Measurements from ENCODE around the gene SCARB1.

Gene SCARB1

GRCh38 chr12:124743479-124744272 is 120.0 kb downstream of the SCARB1 start:
- no peak overlapping the region for H3K27ac ChIP-seq (ENCODE audit: low read length)
- DNase-seq (no peak), ATAC-seq (ENCODE audit: insufficient read depth, low read depth) (no peak)
- no peak overlapping the region for H3K4me3 ChIP-seq (ENCODE audit: low read depth in 1 of 2, low read length in 2 of 2)
- no peak overlapping the region for H3K4me2 ChIP-seq (ENCODE audit: insufficient read depth, low read length)
- H3K9me3 ChIP-seq (ENCODE audit: insufficient read depth, low read length, severe bottlenecking): no peaks in the 10 kb centered on the region
- peaks cover 15% of the 10 kb centered on the region for H3K27me3 ChIP-seq (ENCODE audit: insufficient read depth, low read length, poor library complexity)
- H3K9ac ChIP-seq (ENCODE audit: low read depth, low read length): no peak overlapping the region
- H3K36me3 ChIP-seq (ENCODE audit: insufficient read depth, low read length): no peaks in the 10 kb centered on the region
- TF ChIP-seq, protein P1, sequence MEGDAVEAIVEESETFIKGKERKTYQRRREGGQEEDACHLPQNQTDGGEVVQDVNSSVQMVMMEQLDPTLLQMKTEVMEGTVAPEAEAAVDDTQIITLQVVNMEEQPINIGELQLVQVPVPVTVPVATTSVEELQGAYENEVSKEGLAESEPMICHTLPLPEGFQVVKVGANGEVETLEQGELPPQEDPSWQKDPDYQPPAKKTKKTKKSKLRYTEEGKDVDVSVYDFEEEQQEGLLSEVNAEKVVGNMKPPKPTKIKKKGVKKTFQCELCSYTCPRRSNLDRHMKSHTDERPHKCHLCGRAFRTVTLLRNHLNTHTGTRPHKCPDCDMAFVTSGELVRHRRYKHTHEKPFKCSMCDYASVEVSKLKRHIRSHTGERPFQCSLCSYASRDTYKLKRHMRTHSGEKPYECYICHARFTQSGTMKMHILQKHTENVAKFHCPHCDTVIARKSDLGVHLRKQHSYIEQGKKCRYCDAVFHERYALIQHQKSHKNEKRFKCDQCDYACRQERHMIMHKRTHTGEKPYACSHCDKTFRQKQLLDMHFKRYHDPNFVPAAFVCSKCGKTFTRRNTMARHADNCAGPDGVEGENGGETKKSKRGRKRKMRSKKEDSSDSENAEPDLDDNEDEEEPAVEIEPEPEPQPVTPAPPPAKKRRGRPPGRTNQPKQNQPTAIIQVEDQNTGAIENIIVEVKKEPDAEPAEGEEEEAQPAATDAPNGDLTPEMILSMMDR (IDR thresholded peaks at IDR 0.05; ENCODE audit: borderline replicate concordance, extremely low read depth, low read length, poor library complexity, severe bottlenecking): no peak
- TF ChIP-seq EZH2 (IDR thresholded peaks at IDR 0.05; ENCODE audit: borderline replicate concordance, low read depth, low read length, severe bottlenecking): no peak
- H4K20me1 ChIP-seq (ENCODE audit: insufficient read depth, low read length): no peaks in the 10 kb centered on the region
- H3K4me1 ChIP-seq (ENCODE audit: insufficient read depth, low read length): peaks cover 7% of the 10 kb centered on the region; the same call in 1 of the 2 replicates
- no peaks in the 10 kb centered on the region for H3K79me2 ChIP-seq (ENCODE audit: insufficient read depth, low read length)
- H2AFZ ChIP-seq (ENCODE audit: low read depth, low read length): no peak overlapping the region

GRCh38 chr12:124742678-124743077 is 121.0 kb downstream of the SCARB1 start:
- H3K9ac ChIP-seq (ENCODE audit: low read depth, low read length): no peak overlapping the region
- no peak overlapping the region for H3K4me3 ChIP-seq (ENCODE audit: low read depth in 1 of 2, low read length in 2 of 2)
- no peaks in the 10 kb centered on the region for H3K79me2 ChIP-seq (ENCODE audit: insufficient read depth, low read length)
- DNase-seq (no peak), ATAC-seq (ENCODE audit: insufficient read depth, low read depth) (no peak)
- no peaks in the 10 kb centered on the region for H3K9me3 ChIP-seq (ENCODE audit: insufficient read depth, low read length, severe bottlenecking)
- peaks cover 15% of the 10 kb centered on the region for H3K27me3 ChIP-seq (ENCODE audit: insufficient read depth, low read length, poor library complexity)
- H3K4me1 ChIP-seq (ENCODE audit: insufficient read depth, low read length): peaks cover 7% of the 10 kb centered on the region; the same call in 1 of the 2 replicates
- H3K36me3 ChIP-seq (ENCODE audit: insufficient read depth, low read length): no peaks in the 10 kb centered on the region
- no peak overlapping the region for H3K27ac ChIP-seq (ENCODE audit: low read length)
- no peaks in the 10 kb centered on the region for H4K20me1 ChIP-seq (ENCODE audit: insufficient read depth, low read length)
- H3K4me2 ChIP-seq (ENCODE audit: insufficient read depth, low read length): no peak overlapping the region
- no peak overlapping the region for H2AFZ ChIP-seq (ENCODE audit: low read depth, low read length)
- no peak for TF ChIP-seq EZH2 (IDR thresholded peaks at IDR 0.05; ENCODE audit: borderline replicate concordance, low read depth, low read length, severe bottlenecking)
- TF ChIP-seq, protein P1 (IDR thresholded peaks at IDR 0.05; ENCODE audit: borderline replicate concordance, extremely low read depth, low read length, poor library complexity, severe bottlenecking): no peak

DNA sequence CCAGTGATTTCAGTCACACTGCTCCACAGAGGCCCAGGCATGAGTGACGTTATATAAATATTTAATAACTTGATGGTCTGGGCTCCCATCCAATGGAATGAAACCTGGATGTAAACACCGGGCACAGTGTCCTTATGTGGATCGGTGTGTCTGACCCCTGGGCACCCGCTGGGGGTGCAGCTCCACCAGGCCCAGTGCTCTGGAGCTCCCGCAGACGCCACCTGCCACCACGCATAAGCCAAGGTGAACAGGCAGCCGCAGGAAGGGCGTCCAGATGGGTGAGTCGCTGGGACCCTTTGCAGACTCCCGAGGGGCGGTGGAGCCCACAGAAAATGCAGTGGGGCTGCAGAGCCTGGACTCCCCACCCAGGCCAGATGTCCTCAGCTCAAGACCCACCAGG is 121.6 kb downstream of the SCARB1 start:
- Histone ChIP-seq H3K79me2 (ENCODE audit: insufficient read depth, low read length) (no peaks in the 10 kb centered on the region), H3K9me3 (ENCODE audit: insufficient read depth, low read length, severe bottlenecking) (no peaks in the 10 kb centered on the region), H3K4me1 (ENCODE audit: insufficient read depth, low read length) (peaks cover 7% of the 10 kb centered on the region; the same call in 1 of the 2 replicates), H3K27me3 (ENCODE audit: insufficient read depth, low read length, poor library complexity) (peaks cover 15% of the 10 kb centered on the region), H2AFZ (ENCODE audit: low read depth, low read length) (no peak overlapping the region), H3K36me3 (ENCODE audit: insufficient read depth, low read length) (no peaks in the 10 kb centered on the region), H3K27ac (ENCODE audit: low read length) (no peak overlapping the region), H3K9ac (ENCODE audit: low read depth, low read length) (no peak overlapping the region), H4K20me1 (ENCODE audit: insufficient read depth, low read length) (no peaks in the 10 kb centered on the region), H3K4me2 (ENCODE audit: insufficient read depth, low read length) (no peak overlapping the region), H3K4me3 (ENCODE audit: low read depth in 1 of 2, low read length in 2 of 2) (no peak overlapping the region)
- ATAC-seq (ENCODE audit: insufficient read depth, low read depth) (no peak), DNase-seq (no peak)
- TF ChIP-seq EZH2 (IDR thresholded peaks at IDR 0.05; ENCODE audit: borderline replicate concordance, low read depth, low read length, severe bottlenecking): no peak
- TF ChIP-seq, protein P1 (IDR thresholded peaks at IDR 0.05; ENCODE audit: borderline replicate concordance, extremely low read depth, low read length, poor library complexity, severe bottlenecking): no peak

All from DND-41 (cell line).